ENCODE results near the gene ESYT3. TPM values are rescaled to one million over a fixed set of nuclear protein-coding genes. Genes with fewer than 3 reads are reported as not detected.
A peak's percentile ranks its signal among the peaks of the same experiment; 100 is the strongest.
"Not testable (repeated sequence)": the region's sequence is repeated elsewhere in the genome, so short reads cannot be mapped to it uniquely, and the experiment has no call there.

ESYT3 gene
- total RNA-seq, 1 experiment from 2014 or later: not detected

DNA sequence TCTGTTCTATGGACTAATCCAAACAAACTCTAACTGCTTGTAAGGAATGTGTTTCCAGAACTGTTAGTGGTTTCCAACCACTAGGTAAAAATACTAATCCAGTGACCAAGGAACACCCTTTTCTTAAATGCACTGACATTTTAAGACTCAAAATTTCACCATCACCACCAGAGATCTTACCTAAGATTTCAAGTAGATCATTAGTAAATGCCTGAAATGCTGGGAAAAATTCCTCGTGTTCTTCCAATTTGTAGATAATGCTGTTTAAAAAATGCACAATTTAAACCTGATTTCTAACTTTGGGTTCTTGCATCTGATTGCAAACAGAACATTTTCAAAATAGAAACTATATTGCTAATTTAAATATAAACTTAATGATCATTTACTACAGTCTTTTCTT is 63.4 kb downstream of the ESYT3 start:
- no peak for DNase-seq
- H3K27me3 ChIP-seq (ENCODE audit: low read length): no peaks in the 10 kb centered on the region
- no peaks in the 10 kb centered on the region; the same call in 1 of the 2 replicates for H3K4me1 ChIP-seq (ENCODE audit: low read length)
- H3K4me2 ChIP-seq (ENCODE audit: low read depth, low read length, poor library complexity, severe bottlenecking): no peak overlapping the region
- no peaks in the 10 kb centered on the region for H3K79me2 ChIP-seq (ENCODE audit: low read length)
- H3K9me2 ChIP-seq (replicated peaks; ENCODE audit: insufficient read depth, low read length): no peaks in the 10 kb centered on the region
- H3K9ac ChIP-seq (ENCODE audit: low read length): no peak overlapping the region
- no peak overlapping the region for H2AFZ ChIP-seq (ENCODE audit: low read length)
- H3K36me3 ChIP-seq (ENCODE audit: insufficient read depth, low read length): no peaks in the 10 kb centered on the region
- no peak overlapping the region for H3K27ac ChIP-seq (ENCODE audit: low read length)
- no peaks in the 10 kb centered on the region for H4K20me1 ChIP-seq (ENCODE audit: insufficient read depth, low read depth, low read length)
- no peaks in the 10 kb centered on the region for H3K9me3 ChIP-seq (ENCODE audit: low read length)
- no peak overlapping the region for H3K4me3 ChIP-seq (ENCODE audit: low read length)

DNA sequence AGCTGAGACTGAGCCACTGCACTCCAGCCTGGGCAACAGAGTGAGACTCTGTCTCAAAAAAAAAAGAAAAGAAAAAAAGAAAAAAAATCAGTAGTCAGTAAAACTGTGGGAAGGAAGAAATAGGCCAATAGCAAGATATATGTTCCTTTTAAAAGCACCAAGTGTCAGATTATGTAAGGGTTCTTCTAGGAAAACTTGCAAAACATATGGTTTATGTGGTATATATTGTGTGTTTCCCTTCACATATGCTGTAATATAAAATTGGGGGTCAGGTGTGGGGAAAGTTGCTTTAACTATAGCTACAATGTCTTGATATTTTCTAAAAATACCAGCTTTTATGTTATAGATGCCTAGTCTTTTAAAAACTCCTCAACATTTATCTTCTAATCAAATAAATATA is 64.6 kb downstream of the ESYT3 start:
- Histone ChIP-seq H3K4me2 (ENCODE audit: low read depth, low read length, poor library complexity, severe bottlenecking) (no peak overlapping the region), H3K79me2 (ENCODE audit: low read length) (no peaks in the 10 kb centered on the region), H3K27me3 (ENCODE audit: low read length) (no peaks in the 10 kb centered on the region), H3K4me1 (ENCODE audit: low read length) (no peaks in the 10 kb centered on the region; the same call in 1 of the 2 replicates), H3K9me3 (ENCODE audit: low read length) (no peaks in the 10 kb centered on the region), H4K20me1 (ENCODE audit: insufficient read depth, low read depth, low read length) (no peaks in the 10 kb centered on the region), H3K36me3 (ENCODE audit: insufficient read depth, low read length) (no peaks in the 10 kb centered on the region), H3K9me2 (replicated peaks; ENCODE audit: insufficient read depth, low read length) (no peaks in the 10 kb centered on the region), H3K27ac (ENCODE audit: low read length) (no peak overlapping the region), H2AFZ (ENCODE audit: low read length) (no peak overlapping the region), H3K4me3 (ENCODE audit: low read length) (no peak overlapping the region), H3K9ac (ENCODE audit: low read length) (no peak overlapping the region)
- no peak for DNase-seq

DNA sequence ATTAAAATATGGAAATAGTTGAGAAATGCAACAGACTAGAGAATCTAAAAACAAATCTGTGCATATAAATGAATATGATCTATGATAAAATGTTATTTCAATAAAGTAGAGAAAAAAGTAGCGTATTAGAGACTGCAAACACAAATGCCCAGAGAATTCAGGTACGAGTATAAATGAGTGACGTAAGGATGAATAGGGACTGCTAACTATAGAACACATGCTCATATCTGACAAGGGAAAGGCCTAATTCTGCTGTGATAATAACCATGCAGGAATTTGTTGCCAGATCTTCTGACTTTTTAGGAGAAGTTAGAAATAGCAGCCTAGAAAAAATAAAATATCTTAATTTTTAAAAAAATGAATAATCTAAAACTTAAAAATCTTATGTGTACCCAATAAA is 73.1 kb downstream of the ESYT3 start:
- Histone ChIP-seq H3K79me2 (ENCODE audit: low read length) (no peaks in the 10 kb centered on the region), H3K9ac (ENCODE audit: low read length) (no peak overlapping the region), H3K9me2 (replicated peaks; ENCODE audit: insufficient read depth, low read length) (no peaks in the 10 kb centered on the region), H4K20me1 (ENCODE audit: insufficient read depth, low read depth, low read length) (no peaks in the 10 kb centered on the region), H3K27ac (ENCODE audit: low read length) (no peak overlapping the region), H3K9me3 (ENCODE audit: low read length) (no peaks in the 10 kb centered on the region), H3K36me3 (ENCODE audit: insufficient read depth, low read length) (no peaks in the 10 kb centered on the region), H3K4me2 (ENCODE audit: low read depth, low read length, poor library complexity, severe bottlenecking) (no peak overlapping the region), H3K4me1 (ENCODE audit: low read length) (peaks cover 9% of the 10 kb centered on the region), H3K4me3 (ENCODE audit: low read length) (no peak overlapping the region), H2AFZ (ENCODE audit: low read length) (no peak overlapping the region), H3K27me3 (ENCODE audit: low read length) (no peaks in the 10 kb centered on the region)
- DNase-seq: no peak

DNA sequence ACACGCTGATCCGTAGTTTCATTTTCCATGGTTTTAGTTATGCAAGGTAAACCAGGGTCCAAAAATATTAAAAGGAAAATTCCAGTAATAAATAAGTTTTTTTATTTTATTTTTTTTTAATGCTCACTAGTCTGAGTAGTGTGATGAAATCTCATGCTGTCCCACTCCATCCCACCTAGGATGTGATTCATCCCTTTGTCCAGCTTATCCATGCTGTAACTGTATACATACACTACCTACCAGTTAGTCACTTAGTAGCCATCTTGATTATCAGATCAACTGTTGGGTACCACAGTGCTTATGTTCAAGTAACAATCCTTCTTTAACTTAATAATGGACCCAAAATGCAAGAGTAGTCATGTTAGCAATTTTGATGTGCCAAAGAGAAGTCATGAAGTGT is 75.2 kb downstream of the ESYT3 start:
- H3K9me2 ChIP-seq (replicated peaks; ENCODE audit: insufficient read depth, low read length): no peaks in the 10 kb centered on the region
- H3K27ac ChIP-seq (ENCODE audit: low read length): no peak overlapping the region
- peaks cover 18% of the 10 kb centered on the region for H3K4me1 ChIP-seq (ENCODE audit: low read length)

DNA sequence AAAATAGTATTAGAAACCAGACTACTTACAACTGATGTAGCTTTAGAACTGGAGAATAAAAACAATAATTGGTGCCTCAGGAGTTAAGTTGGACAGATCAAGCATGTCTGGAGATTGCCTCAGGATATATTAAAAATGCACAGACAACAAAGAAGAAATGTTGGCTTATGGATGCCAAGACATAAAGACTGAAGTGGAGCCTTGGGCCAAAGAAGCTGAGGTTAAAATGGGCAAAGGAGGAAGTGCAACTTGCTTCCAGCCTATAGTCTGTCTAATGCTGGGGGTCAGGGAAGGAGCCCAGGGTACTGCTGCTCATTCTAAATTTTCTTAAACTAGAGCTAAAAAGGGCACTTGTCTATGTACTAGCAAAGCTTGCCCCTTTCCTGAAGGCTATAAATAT is 77.5 kb downstream of the ESYT3 start:
- Histone ChIP-seq H3K27me3 (ENCODE audit: low read length) (no peaks in the 10 kb centered on the region), H2AFZ (ENCODE audit: low read length) (no peak overlapping the region), H3K9ac (ENCODE audit: low read length) (no peak overlapping the region), H3K27ac (ENCODE audit: low read length) (no peak overlapping the region), H4K20me1 (ENCODE audit: insufficient read depth, low read depth, low read length) (no peaks in the 10 kb centered on the region), H3K4me1 (ENCODE audit: low read length) (peaks cover 18% of the 10 kb centered on the region), H3K4me2 (ENCODE audit: low read depth, low read length, poor library complexity, severe bottlenecking) (no peak overlapping the region), H3K4me3 (ENCODE audit: low read length) (no peak overlapping the region), H3K9me3 (ENCODE audit: low read length) (no peaks in the 10 kb centered on the region), H3K9me2 (replicated peaks; ENCODE audit: insufficient read depth, low read length) (no peaks in the 10 kb centered on the region), H3K36me3 (ENCODE audit: insufficient read depth, low read length) (no peaks in the 10 kb centered on the region), H3K79me2 (ENCODE audit: low read length) (no peaks in the 10 kb centered on the region)
- DNase-seq: peak; percentile 47

More for the DNA sequence above, 75.2 kb downstream of the ESYT3 start:
- no peaks in the 10 kb centered on the region for H4K20me1 ChIP-seq (ENCODE audit: insufficient read depth, low read depth, low read length)
- H2AFZ ChIP-seq (ENCODE audit: low read length): no peak overlapping the region
- no peak overlapping the region for H3K4me2 ChIP-seq (ENCODE audit: low read depth, low read length, poor library complexity, severe bottlenecking)
- no peak overlapping the region for H3K9ac ChIP-seq (ENCODE audit: low read length)
- H3K79me2 ChIP-seq (ENCODE audit: low read length): no peaks in the 10 kb centered on the region
- H3K9me3 ChIP-seq (ENCODE audit: low read length): no peaks in the 10 kb centered on the region
- no peaks in the 10 kb centered on the region for H3K27me3 ChIP-seq (ENCODE audit: low read length)
- DNase-seq: no peak
- no peaks in the 10 kb centered on the region for H3K36me3 ChIP-seq (ENCODE audit: insufficient read depth, low read length)
- no peak overlapping the region for H3K4me3 ChIP-seq (ENCODE audit: low read length)

DNA sequence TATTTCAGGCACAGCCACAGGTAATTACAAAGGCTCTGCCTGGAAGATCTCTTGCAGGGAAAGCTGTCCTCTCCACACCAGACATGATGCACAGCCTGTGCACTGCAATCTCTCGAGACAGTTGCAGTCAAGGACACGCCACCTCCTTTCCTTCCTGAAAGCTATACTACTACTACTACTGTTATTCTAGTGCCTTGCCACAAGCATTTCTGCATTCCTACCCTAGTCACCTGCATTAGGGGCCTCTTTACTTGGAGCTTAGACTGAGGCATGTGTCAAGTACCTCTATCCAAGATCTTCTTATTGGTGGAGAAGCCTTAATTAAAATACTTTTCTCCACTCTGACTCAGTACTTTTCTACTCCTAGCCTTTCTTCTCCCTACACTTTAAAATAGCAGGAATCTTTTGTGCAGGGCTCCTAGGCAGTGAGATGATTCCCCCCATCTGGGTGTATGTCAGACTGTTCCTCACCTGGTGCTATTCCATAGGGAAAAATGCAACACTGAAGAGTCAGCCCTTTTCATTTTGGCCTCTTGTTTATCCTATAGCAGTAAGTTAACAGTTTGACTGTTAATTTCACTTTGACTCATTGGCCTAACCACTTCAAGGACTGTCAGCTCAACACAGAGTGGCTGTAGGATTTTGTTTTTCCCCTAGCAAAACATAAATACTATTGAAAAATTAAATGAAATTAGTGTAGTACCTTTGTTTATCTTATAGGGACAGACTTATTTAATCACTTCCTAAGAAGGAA is 78.9 kb downstream of the ESYT3 start:
- Histone ChIP-seq H3K36me3 (ENCODE audit: insufficient read depth, low read length) (no peaks in the 10 kb centered on the region), H3K4me1 (ENCODE audit: low read length) (peaks cover 18% of the 10 kb centered on the region), H3K9ac (ENCODE audit: low read length) (no peak overlapping the region), H3K4me3 (ENCODE audit: low read length) (no peak overlapping the region), H3K27me3 (ENCODE audit: low read length) (no peaks in the 10 kb centered on the region), H3K4me2 (ENCODE audit: low read depth, low read length, poor library complexity, severe bottlenecking) (no peak overlapping the region), H3K27ac (ENCODE audit: low read length) (no peak overlapping the region), H2AFZ (ENCODE audit: low read length) (no peak overlapping the region), H3K79me2 (ENCODE audit: low read length) (no peaks in the 10 kb centered on the region), H3K9me2 (replicated peaks; ENCODE audit: insufficient read depth, low read length) (no peaks in the 10 kb centered on the region), H4K20me1 (ENCODE audit: insufficient read depth, low read depth, low read length) (no peaks in the 10 kb centered on the region), H3K9me3 (ENCODE audit: low read length) (no peaks in the 10 kb centered on the region)
- no peak for DNase-seq

DNA sequence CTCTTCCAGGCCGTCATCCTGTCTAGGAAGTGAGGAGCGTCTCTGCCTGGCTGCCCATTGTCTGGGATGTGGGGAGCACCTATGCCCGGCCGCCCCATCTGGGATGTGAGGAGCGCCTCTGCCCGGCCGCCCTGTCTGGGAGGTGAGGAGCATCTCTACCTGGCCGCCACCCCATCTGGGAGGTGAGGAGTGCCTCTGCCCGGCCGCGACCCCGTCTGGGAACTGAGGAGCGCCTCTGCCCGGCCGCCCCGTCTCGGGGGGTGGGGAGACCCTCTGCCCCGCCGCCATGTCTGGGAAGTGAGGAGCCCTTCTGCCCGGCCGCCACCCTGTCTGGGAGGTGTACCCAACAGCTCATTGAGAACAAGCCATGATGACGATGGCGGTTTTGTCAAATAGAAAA is 87.0 kb downstream of the ESYT3 start:
- not testable (repeated sequence) for H4K20me1 ChIP-seq (ENCODE audit: insufficient read depth, low read depth, low read length); H3K4me2 ChIP-seq (ENCODE audit: low read depth, low read length, poor library complexity, severe bottlenecking); H3K27ac ChIP-seq (ENCODE audit: low read length); H3K9me2 ChIP-seq (replicated peaks; ENCODE audit: insufficient read depth, low read length); H3K27me3 ChIP-seq (ENCODE audit: low read length); DNase-seq; H3K9me3 ChIP-seq (ENCODE audit: low read length); H3K36me3 ChIP-seq (ENCODE audit: insufficient read depth, low read length); H3K4me1 ChIP-seq (ENCODE audit: low read length); H2AFZ ChIP-seq (ENCODE audit: low read length); H3K79me2 ChIP-seq (ENCODE audit: low read length); H3K4me3 ChIP-seq (ENCODE audit: low read length); H3K9ac ChIP-seq (ENCODE audit: low read length)

Data from Karpas-422 (cell line).